ENCODE measurements around the gene SUMF2.
A peak's percentile ranks its signal among the peaks of the same experiment; 100 is the strongest.
"Not testable (repeated sequence)": the region's sequence is repeated elsewhere in the genome, so short reads cannot be mapped to it uniquely, and the experiment has no call there.

Gene SUMF2

DNA sequence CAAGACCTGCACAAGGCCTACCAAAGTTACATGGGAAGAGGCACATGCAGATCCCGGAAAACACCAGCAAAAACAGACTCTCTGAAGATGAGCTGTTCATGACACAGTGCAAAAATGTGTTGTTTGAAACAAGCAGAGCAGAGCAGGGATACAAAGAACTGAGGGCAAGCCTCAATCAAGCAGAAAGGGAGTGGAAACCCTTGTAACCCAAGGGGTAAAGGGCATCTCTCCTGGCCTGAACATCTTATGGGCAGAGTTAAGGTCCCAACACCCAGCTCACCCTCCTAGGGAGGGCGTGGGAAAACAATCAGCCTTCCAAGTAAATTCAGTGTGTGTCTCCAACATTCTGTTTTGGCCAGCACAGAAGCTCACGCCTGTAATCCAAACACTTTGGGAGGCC lies 23.4 kb upstream of the SUMF2 start:
- Histone ChIP-seq H3K27ac (no peak overlapping the region), H3K27me3 (no peaks in the 10 kb centered on the region), H3K4me3 (no peak overlapping the region), H3K4me2 (no peak overlapping the region), H3K36me3 (peaks cover 39% of the 10 kb centered on the region), H3K4me1 (no peaks in the 10 kb centered on the region), H4K20me1 (no peaks in the 10 kb centered on the region), H3K9me3 (no peaks in the 10 kb centered on the region), H3K9ac (no peak overlapping the region)
- no peak for TF ChIP-seq Cebpa-rat (IDR thresholded peaks at IDR 0.05)

DNA sequence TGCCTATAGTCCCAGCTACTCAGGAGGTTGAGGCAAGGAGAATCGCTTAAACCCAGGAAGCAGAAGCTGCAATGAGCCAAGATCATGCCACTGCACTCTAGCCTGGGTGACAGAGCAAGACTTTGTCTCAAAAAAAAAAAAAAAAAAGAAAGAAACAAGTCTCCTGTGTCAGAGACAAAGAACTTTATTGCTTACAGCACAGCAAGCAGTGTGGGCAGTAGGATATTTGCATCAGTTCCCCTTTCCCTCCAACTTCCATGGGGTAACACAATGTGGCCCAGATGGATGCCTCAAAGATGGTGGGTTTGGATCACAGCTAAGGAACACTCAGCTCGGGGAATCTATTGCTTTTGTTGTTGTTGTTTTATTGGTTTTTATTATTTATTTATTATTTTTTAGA lies 18.3 kb upstream of the SUMF2 start:
- not testable (repeated sequence) for H3K4me2 ChIP-seq, H3K9me3 ChIP-seq, H3K27me3 ChIP-seq, H3K4me3 ChIP-seq, H3K9ac ChIP-seq, H3K27ac ChIP-seq, H4K20me1 ChIP-seq
- Histone ChIP-seq H3K4me1 (peaks cover 17% of the 10 kb centered on the region), H3K36me3 (peaks cover 37% of the 10 kb centered on the region)

DNA sequence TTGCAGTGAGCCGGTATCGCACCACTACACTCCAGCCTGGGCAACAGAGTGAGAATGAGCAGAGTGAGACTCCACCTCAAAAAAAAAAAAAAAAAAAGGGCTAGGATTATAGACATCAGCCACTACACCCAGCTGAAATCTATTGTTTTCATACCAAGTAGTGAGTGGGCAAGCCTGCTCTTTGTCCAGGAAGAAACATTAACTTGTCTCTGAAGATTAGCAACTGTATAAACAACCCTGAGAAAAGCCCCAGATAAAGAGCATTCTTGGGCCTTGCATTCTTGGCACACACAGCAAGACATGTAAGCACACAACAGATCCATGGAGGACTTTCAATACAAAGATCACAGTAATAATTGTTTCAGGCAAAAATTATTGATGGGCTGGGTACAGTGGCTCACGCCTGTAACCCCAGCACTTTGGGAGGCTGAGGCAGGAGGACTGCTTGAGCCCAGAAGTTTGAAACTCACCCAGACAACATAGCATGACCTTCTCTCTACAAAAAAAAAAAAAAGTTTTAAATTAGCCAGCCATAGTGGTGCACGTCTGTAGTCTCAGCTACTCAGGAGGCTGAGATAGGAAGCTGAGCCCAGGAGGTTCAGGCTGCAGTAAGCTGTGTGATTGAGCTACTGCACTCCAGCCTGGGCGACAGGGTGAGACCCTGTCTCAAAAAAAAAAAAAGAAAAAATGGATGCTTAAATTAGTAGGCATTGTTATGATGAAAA lies 17.2 kb upstream of the SUMF2 start:
- TF ChIP-seq Cebpa-rat (IDR thresholded peaks at IDR 0.05), result no peak
- H3K9ac ChIP-seq, result no peak overlapping the region
- no peaks in the 10 kb centered on the region for H3K27me3 ChIP-seq
- no peaks in the 10 kb centered on the region for H3K9me3 ChIP-seq
- no peak overlapping the region for H3K4me2 ChIP-seq
- H4K20me1 ChIP-seq, result peaks cover 2% of the 10 kb centered on the region; the same call in 1 of the 2 replicates
- H3K27ac ChIP-seq, result no peak overlapping the region
- peaks cover 27% of the 10 kb centered on the region for H3K36me3 ChIP-seq
- H3K4me3 ChIP-seq, result no peak overlapping the region
- H3K4me1 ChIP-seq, result peaks cover 17% of the 10 kb centered on the region

DNA sequence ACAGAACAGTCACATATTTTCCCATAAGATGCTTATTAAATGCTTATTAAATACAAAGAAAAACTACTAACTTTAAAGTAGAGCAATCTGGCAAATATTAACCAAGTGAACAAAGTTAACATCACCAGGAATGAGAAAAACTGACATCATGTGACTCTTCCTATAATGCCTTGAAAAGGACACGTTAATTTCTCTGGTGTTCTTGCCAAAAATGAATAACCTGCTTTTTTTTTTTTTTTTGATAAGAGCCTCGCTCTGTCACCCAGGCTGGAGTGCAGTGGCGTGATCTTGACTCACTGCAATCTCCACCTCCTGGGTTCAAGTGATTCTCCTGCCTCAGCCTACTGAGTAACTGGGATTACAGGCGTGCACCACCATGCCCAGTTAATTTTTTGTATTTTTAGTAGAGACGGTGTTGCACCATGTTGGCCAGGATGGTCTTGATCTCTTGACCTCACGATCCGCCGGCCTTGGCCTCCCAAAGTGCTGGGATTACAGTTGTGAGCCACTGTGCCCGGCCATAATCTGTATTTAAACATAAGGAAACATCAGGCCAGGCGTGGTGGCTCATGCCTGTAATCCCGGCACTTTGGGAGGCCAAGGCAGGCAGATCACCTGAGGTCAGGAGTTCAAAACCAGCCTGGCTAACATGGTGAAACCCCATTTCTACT lies 16.5 kb upstream of the SUMF2 start:
- not testable (repeated sequence) for H3K27ac ChIP-seq, H3K27me3 ChIP-seq, H3K4me2 ChIP-seq, H3K4me3 ChIP-seq, H3K9me3 ChIP-seq, H4K20me1 ChIP-seq, H3K9ac ChIP-seq
- H3K4me1 ChIP-seq, result peaks cover 19% of the 10 kb centered on the region
- peaks cover 20% of the 10 kb centered on the region for H3K36me3 ChIP-seq

DNA sequence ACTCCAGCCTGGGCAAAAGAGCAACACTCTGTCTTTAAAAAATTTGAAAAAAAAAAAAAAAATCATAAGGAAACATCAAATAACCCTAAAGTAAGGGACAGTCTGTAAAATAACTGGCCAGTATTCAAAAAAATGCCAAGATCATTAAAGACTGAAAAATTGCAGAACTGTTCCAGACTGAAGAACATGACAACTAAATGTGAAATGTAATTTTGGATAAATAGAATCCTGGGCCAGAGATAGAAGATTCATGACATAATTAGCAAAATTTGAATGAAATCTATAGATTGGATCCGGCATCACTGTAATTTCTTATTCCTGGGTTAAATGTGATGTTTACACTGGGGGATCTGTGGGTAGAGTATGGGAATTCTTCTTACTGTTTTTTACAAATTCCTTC lies 15.8 kb upstream of the SUMF2 start:
- no peak overlapping the region for H3K4me3 ChIP-seq
- peaks cover 21% of the 10 kb centered on the region for H3K36me3 ChIP-seq
- H4K20me1 ChIP-seq, result peaks cover 15% of the 10 kb centered on the region
- no peak overlapping the region for H3K4me2 ChIP-seq
- H3K4me1 ChIP-seq, result peaks cover 26% of the 10 kb centered on the region
- no peak overlapping the region for H3K27ac ChIP-seq
- H3K27me3 ChIP-seq, result no peaks in the 10 kb centered on the region
- no peaks in the 10 kb centered on the region for H3K9me3 ChIP-seq
- H3K9ac ChIP-seq, result no peak overlapping the region
- no peak for TF ChIP-seq Cebpa-rat (IDR thresholded peaks at IDR 0.05)

DNA sequence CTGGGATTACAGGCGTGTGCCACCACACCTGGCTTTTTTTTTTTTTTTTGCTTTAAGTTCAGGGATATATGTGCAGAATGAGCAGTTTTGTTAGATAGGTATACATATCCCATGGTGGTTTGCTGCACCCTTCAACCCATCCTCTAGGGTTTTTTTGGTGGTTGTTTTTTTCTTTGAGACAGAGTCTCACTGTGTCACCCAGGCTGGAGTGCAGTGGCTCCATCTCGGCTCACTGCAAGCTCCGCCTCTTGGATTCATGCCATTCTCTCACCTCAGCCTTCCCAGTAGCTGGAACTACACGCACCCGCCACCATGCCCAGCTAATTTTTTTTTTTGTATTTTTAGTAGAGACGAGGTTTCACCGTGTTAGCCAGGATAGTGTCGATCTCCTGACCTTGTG lies 15.3 kb upstream of the SUMF2 start:
- not testable (repeated sequence) for H3K4me2 ChIP-seq, H3K9me3 ChIP-seq, H3K27me3 ChIP-seq, H3K4me3 ChIP-seq, H3K27ac ChIP-seq, H3K9ac ChIP-seq
- Histone ChIP-seq H3K36me3 (peaks cover 23% of the 10 kb centered on the region), H4K20me1 (peaks cover 21% of the 10 kb centered on the region), H3K4me1 (peaks cover 31% of the 10 kb centered on the region)

DNA sequence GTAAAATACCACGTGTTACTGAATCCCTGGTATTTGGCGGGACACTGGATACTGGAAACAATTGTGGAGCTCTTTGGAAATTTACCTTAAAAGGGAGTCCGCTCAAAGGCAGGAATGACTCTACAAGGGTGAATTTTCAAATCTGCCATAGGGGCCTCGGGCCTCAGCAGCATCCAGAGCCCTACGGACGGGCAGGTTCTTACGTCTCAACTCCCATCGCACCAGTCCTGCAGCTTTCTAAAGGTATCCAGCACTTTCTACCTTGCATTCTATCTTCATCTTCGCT lies 13.1 kb upstream of the SUMF2 start:
- no peak for TF ChIP-seq Cebpa-rat (IDR thresholded peaks at IDR 0.05)
- Histone ChIP-seq H4K20me1 (peaks cover 41% of the 10 kb centered on the region), H3K36me3 (peaks cover 41% of the 10 kb centered on the region), H3K4me1 (peaks cover 44% of the 10 kb centered on the region), H3K27me3 (no peaks in the 10 kb centered on the region), H3K9ac (peak overlapping the region; percentile 99), H3K4me2 (peak overlapping the region; percentile 87), H3K4me3 (peak overlapping the region; percentile 99), H3K27ac (peak overlapping the region; percentile 97), H3K9me3 (no peaks in the 10 kb centered on the region)

DNA sequence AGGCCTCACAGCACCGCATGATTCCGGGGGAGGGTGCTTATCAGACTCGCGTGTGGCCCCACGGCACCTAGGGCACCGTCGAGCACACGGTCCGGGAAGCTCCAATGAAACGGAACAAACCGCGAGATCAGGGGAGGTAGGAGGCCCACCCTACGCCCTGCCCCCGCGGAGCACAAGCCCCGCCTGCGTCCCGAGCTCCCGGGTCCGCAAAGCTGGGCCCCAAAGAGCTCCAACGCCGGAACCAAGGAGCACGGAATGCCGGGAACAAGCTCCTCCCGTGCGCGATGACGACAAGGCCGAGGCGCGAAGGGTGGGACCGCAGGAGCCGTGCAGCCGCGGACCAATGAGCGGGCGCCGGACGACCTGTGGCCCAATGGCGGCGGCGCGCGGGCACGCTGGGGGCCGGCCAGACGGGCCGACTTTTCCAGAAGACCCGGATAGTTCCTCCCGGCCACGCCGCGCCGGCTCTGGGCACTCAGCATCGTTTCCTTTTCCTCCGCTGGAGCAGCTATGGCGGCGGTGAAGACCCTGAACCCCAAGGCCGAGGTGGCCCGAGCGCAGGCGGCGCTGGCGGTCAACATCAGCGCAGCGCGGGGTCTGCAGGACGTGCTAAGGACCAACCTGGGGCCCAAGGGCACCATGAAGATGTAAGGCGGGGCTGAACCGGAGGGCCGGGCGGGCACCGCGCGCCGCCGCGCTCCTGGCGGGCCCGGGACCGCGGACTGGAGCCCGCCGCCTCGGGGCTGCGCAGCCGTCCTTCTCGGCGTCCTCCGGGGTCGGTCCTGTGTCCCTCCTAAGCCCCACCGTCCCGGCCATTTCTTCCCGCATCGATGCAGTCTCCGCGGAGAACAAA lies 12.5 kb upstream of the SUMF2 start, which contains the start of the genes CCT6A and PSPH:
Gene CCT6A (plus strand): TSS at position 427 of the 853 bp plus-strand sequence. CDS start 84 bp downstream, at position 511.
Gene PSPH (minus strand): TSS at position 106 of the 853 bp plus-strand sequence. CDS start 30,232 bp downstream, outside the sequence.
- Histone ChIP-seq H4K20me1 (peaks cover 45% of the 10 kb centered on the region), H3K4me3 (peak within 1 kb of the TSS; percentile 99), H3K4me1 (peaks cover 44% of the 10 kb centered on the region), H3K9ac (peak within 1 kb of the TSS; percentile 99), H3K9me3 (no peaks in the 10 kb centered on the region), H3K27ac (peak within 1 kb of the TSS; percentile 97), H3K36me3 (peaks cover 43% of the 10 kb centered on the region), H3K27me3 (no peaks in the 10 kb centered on the region), H3K4me2 (peak within 1 kb of the TSS; percentile 87)
- TF ChIP-seq Cebpa-rat (IDR thresholded peaks at IDR 0.05), result no peak

DNA sequence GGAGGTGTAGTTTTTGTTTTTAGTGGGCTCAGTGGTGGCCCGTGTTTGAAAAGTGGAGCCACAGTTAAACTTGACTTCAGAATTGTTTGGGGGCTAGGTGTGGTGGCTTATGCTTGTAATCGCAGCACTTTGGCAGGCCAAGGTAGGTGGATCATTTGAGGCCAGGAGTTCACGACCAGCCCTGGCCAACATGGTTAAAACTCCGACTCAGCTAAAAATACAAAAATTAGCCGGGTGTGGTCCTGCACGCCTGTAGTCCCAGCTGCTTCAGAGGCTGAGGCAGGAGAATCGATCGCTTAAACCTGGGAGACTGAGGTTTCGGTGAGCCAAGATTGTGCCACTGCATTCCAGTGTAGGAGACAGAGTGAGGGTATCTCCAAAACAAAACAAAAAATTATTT lies 10.7 kb upstream of the SUMF2 start:
- TF ChIP-seq Cebpa-rat (IDR thresholded peaks at IDR 0.05), result no peak
- peak overlapping the region; percentile 84 for H3K4me2 ChIP-seq
- peaks cover 44% of the 10 kb centered on the region for H3K4me1 ChIP-seq
- H3K9ac ChIP-seq, result peak overlapping the region; percentile 99
- no peak overlapping the region for H3K4me3 ChIP-seq
- H3K27me3 ChIP-seq, result no peaks in the 10 kb centered on the region
- H4K20me1 ChIP-seq, result peaks cover 59% of the 10 kb centered on the region
- no peaks in the 10 kb centered on the region for H3K9me3 ChIP-seq
- H3K27ac ChIP-seq, result no peak overlapping the region
- peaks cover 57% of the 10 kb centered on the region for H3K36me3 ChIP-seq

DNA sequence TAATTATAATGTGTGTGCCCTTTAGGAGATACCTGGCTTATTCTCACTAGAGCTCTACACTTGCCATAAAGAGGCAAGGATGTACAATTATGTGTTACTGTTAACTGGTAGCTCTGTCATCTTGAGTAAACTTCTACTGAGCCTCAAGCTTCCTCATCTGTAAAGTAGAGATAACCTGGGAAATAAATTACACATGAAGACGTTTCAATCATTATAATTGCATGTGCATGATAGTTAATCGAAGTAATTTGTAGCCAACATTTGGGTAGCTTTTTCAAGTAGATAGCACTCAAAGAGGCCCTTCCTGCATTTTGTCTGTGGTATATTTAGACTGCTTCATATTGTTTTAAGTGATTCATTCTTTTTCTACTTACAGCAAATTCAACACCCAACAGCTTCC lies 10.1 kb upstream of the SUMF2 start:
- H3K4me3 ChIP-seq, result no peak overlapping the region
- peak overlapping the region; percentile 84 for H3K4me2 ChIP-seq
- H3K9ac ChIP-seq, result peak overlapping the region; percentile 99; the same call in 1 of the 2 replicates
- no peaks in the 10 kb centered on the region for H3K9me3 ChIP-seq
- TF ChIP-seq Cebpa-rat (IDR thresholded peaks at IDR 0.05), result no peak
- H3K36me3 ChIP-seq, result peaks cover 63% of the 10 kb centered on the region
- peaks cover 44% of the 10 kb centered on the region for H3K4me1 ChIP-seq
- peaks cover 64% of the 10 kb centered on the region for H4K20me1 ChIP-seq
- no peak overlapping the region for H3K27ac ChIP-seq
- no peaks in the 10 kb centered on the region for H3K27me3 ChIP-seq
